ENCODE results near the gene MCL1. TPM values are rescaled to one million over a fixed set of nuclear protein-coding genes. Genes with fewer than 3 reads are reported as not detected.

The MCL1 gene
- total RNA-seq, 1 donor from 2014 or later = 255 TPM

DNA sequence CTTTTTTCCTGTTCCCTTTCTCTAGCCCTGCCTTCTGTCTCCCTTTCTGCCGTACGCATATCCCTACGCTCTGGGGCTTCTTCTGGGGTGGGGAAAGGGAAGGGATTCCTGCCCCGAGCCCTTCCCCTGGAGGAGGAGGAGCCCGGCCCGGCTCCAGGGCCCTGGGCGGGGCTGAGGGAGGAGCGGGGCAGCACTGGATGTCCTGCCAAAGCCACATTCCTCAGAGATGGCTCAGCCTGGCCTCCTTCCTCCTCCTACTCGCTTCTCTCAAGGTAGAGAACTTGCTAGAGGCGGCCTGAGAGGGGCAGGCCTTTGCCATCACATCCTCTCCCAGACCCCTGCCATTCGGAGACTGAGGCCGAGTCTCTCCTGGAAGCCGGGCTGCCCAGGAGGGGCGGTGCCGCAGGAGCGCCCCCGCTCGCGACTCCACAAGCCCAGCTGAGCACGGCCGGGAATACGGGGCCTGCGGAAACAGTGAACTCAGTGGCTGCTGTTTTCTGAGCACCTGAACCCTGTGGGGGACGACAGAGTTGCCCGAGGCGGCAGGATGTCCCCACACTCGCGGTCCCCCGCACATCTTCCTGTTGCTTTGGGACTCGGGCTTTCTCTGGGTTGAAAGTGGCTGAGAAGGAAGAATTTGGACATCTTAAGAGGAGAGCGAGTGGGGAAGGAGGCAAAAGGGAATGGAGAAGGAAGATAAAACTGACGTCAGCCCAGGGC is 18.0 kb downstream of the MCL1 start:
- Mint-ChIP-seq H3K4me3 (ENCODE audit: unreplicated experiment) (peak overlapping the region; percentile 89), H3K4me1 (ENCODE audit: low read depth) (peaks cover 64% of the 10 kb centered on the region), H3K27ac (ENCODE audit: unreplicated experiment) (peak overlapping the region; percentile 100), H3K27me3 (ENCODE audit: low read depth) (no peaks in the 10 kb centered on the region), H3K36me3 (ENCODE audit: low read depth) (no peaks in the 10 kb centered on the region), H3K9me3 (ENCODE audit: low read depth) (no peaks in the 10 kb centered on the region)
- DNase-seq (ENCODE audit: low spot score) = peak; percentile 98
- TF ChIP-seq, protein P1, sequence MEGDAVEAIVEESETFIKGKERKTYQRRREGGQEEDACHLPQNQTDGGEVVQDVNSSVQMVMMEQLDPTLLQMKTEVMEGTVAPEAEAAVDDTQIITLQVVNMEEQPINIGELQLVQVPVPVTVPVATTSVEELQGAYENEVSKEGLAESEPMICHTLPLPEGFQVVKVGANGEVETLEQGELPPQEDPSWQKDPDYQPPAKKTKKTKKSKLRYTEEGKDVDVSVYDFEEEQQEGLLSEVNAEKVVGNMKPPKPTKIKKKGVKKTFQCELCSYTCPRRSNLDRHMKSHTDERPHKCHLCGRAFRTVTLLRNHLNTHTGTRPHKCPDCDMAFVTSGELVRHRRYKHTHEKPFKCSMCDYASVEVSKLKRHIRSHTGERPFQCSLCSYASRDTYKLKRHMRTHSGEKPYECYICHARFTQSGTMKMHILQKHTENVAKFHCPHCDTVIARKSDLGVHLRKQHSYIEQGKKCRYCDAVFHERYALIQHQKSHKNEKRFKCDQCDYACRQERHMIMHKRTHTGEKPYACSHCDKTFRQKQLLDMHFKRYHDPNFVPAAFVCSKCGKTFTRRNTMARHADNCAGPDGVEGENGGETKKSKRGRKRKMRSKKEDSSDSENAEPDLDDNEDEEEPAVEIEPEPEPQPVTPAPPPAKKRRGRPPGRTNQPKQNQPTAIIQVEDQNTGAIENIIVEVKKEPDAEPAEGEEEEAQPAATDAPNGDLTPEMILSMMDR (IDR thresholded peaks at IDR 0.05) = peak; percentile 33

DNA sequence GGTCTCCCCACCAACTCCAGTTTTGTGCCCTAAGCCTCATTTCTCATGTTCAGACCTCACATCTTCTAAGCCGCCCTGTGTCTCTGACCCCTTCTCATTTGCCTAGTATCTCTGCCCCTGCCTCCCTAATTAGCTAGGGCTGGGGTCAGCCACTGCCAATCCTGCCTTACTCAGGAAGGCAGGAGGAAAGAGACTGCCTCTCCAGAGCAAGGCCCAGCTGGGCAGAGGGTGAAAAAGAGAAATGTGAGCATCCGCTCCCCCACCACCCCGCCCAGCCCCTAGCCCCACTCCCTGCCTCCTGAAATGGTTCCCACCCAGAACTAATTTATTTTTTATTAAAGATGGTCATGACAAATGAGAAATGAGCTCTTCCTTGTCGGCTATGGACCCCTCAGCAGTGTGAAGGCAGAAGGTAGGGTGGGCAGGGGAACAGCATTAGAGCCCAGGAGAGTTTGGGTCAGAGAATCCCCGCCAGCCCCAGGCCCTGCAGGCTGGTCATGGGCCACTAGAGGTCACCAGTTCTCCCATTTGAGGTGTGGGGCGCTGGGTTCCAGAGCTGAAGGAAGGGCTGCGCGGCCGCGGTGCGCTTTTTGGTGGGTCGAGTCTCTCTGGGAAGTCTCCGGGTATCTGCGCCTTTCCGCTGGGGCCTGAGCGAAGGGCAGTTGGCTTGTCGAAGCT is 18.7 kb downstream of the MCL1 start:
- Mint-ChIP-seq H3K4me1 (ENCODE audit: low read depth) (peaks cover 57% of the 10 kb centered on the region), H3K36me3 (ENCODE audit: low read depth) (no peaks in the 10 kb centered on the region), H3K9me3 (ENCODE audit: low read depth) (no peaks in the 10 kb centered on the region), H3K27ac (ENCODE audit: unreplicated experiment) (peak overlapping the region; percentile 100), H3K27me3 (ENCODE audit: low read depth) (no peaks in the 10 kb centered on the region), H3K4me3 (ENCODE audit: unreplicated experiment) (peak overlapping the region; percentile 89)
- peak; percentile 41 for DNase-seq (ENCODE audit: low spot score)
- TF ChIP-seq, protein P1 (IDR thresholded peaks at IDR 0.05) = peak; percentile 82

DNA sequence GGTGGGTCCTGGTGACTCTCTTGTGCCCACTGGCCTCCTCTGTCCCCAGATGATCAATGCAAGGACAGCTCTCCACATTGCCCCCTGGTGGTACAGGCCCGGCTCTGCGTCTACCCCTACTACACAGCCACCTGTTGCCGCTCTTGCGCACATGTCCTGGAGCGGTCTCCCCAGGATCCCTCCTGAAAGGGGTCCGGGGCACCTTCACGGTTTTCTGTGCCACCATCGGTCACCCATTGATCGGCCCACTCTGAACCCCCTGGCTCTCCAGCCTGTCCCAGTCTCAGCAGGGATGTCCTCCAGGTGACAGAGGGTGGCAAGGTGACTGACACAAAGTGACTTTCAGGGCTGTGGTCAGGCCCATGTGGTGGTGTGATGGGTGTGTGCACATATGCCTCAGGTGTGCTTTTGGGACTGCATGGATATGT is 19.4 kb downstream of the MCL1 start:
- Mint-ChIP-seq H3K4me3 (ENCODE audit: unreplicated experiment) (peak overlapping the region; percentile 89), H3K27me3 (ENCODE audit: low read depth) (no peaks in the 10 kb centered on the region), H3K27ac (ENCODE audit: unreplicated experiment) (peak overlapping the region; percentile 100), H3K9me3 (ENCODE audit: low read depth) (no peaks in the 10 kb centered on the region), H3K36me3 (ENCODE audit: low read depth) (no peaks in the 10 kb centered on the region), H3K4me1 (ENCODE audit: low read depth) (peaks cover 53% of the 10 kb centered on the region)
- DNase-seq (ENCODE audit: low spot score) = peak; percentile 90
- TF ChIP-seq, protein P1 (IDR thresholded peaks at IDR 0.05) = peak; percentile 86

DNA sequence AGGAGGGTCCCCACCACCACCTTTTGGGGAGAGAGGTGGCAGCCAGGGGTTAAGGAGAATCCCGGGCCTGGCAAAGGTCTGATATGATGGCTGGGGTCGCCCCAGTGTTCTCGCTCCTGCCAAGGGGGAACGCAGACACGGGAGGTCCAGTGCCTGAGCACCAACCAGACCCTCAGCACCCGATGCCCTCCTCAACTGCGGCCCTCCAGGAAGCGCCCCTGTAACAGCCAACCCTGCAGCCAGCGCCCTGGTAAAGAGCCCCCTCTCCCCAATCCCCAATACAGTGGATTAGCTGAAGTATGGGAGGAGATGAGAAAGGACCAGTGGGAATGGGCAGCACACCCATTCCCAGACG is 19.8 kb downstream of the MCL1 start:
- Mint-ChIP-seq H3K27me3 (ENCODE audit: low read depth) (no peaks in the 10 kb centered on the region), H3K4me1 (ENCODE audit: low read depth) (peaks cover 49% of the 10 kb centered on the region), H3K36me3 (ENCODE audit: low read depth) (no peaks in the 10 kb centered on the region), H3K9me3 (ENCODE audit: low read depth) (no peaks in the 10 kb centered on the region), H3K27ac (ENCODE audit: unreplicated experiment) (no peak overlapping the region), H3K4me3 (ENCODE audit: unreplicated experiment) (no peak overlapping the region)
- no peak for DNase-seq (ENCODE audit: low spot score)
- TF ChIP-seq, protein P1 (IDR thresholded peaks at IDR 0.05) = no peak

DNA sequence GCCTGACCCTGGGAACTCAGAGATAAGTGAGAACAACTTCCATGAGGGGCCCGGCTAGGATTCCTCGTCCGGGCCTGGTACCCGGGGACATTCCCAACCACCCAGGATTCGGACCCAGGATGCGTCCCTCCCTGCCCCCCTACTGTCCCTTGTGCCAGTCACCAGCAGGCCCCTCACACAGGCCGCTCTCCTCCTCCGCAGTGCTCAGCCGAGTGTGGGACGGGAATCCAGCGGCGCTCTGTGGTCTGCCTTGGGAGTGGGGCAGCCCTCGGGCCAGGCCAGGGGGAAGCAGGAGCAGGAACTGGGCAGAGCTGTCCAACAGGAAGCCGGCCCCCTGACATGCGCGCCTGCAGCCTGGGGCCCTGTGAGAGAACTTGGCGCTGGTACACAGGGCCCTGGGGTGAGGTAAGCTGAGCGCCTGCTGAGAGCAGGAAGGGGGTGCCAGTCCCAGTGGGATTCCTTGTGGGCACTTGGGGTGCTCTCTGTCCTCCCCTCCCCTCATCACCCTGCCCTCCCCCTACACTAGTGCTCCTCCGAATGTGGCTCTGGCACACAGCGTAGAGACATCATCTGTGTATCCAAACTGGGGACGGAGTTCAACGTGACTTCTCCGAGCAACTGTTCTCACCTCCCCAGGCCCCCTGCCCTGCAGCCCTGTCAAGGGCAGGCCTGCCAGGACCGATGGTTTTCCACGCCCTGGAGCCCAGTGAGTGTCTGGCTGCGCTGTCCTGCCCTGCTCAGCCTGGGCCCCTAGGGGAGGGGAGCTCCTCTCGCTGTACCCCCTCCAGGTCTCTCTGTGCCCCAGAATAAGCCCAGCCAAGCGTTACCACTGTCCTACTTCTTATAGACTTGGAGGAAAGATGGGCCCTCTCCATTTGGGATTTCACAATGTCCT is 20.4 kb downstream of the MCL1 start:
- peak; percentile 78 for DNase-seq (ENCODE audit: low spot score)
- TF ChIP-seq, protein P1 (IDR thresholded peaks at IDR 0.05) = no peak
- no peaks in the 10 kb centered on the region for H3K9me3 Mint-ChIP-seq (ENCODE audit: low read depth)
- H3K4me1 Mint-ChIP-seq (ENCODE audit: low read depth) = peaks cover 42% of the 10 kb centered on the region
- no peak overlapping the region for H3K4me3 Mint-ChIP-seq (ENCODE audit: unreplicated experiment)
- H3K27ac Mint-ChIP-seq (ENCODE audit: unreplicated experiment) = no peak overlapping the region
- H3K27me3 Mint-ChIP-seq (ENCODE audit: low read depth) = no peaks in the 10 kb centered on the region
- H3K36me3 Mint-ChIP-seq (ENCODE audit: low read depth) = no peaks in the 10 kb centered on the region

Data from chondrocyte (in vitro differentiated cells).